Effector memory CD4-positive, alpha-beta T cell (primary cell): Measurements from ENCODE around the gene RORC.
"Not testable (repeated sequence)": the region's sequence is repeated elsewhere in the genome, so short reads cannot be mapped to it uniquely, and the experiment has no call there.

ENCODE experiments used
- DNase-seq, 3 donors: peaks; one replicate each; pipeline ENCODE4 v3.0.0-alpha.2; 2020
- H3K27ac ChIP-seq: 2 replicates; pipeline ENCODE4 v1.7.0; 2013; ENCODE audit warnings: mild to moderate bottlenecking, low read length, moderate library complexity; ENCODE audit not compliant: insufficient read depth, poor library complexity, severe bottlenecking
- H3K27me3 ChIP-seq: replicated peaks from 2 replicates; pipeline ENCODE4 v1.7.0; 2013; ENCODE audit warnings: mild to moderate bottlenecking, low read length; ENCODE audit not compliant: insufficient read depth, control insufficient read depth, poor library complexity, severe bottlenecking
- H3K36me3 ChIP-seq: 2 replicates; pipeline ENCODE4 v1.7.0; 2013; ENCODE audit warnings: mild to moderate bottlenecking, low read length, moderate library complexity; ENCODE audit not compliant: control insufficient read depth, insufficient read depth
- H3K4me1 ChIP-seq: 2 replicates; pipeline ENCODE4 v1.7.0; 2013; ENCODE audit warnings: low read length, mild to moderate bottlenecking; ENCODE audit not compliant: control insufficient read depth, insufficient read depth, poor library complexity, severe bottlenecking
- H3K4me3 ChIP-seq: 2 replicates; pipeline ENCODE4 v1.7.0; 2013; ENCODE audit warnings: low read length, low read depth, mild to moderate bottlenecking; ENCODE audit not compliant: insufficient read depth, poor library complexity, severe bottlenecking
- H3K9me3 ChIP-seq: 2 replicates; pipeline ENCODE4 v1.7.0; 2013; ENCODE audit warnings: mild to moderate bottlenecking, low read length, moderate library complexity; ENCODE audit not compliant: control insufficient read depth

The RORC gene

DNA sequence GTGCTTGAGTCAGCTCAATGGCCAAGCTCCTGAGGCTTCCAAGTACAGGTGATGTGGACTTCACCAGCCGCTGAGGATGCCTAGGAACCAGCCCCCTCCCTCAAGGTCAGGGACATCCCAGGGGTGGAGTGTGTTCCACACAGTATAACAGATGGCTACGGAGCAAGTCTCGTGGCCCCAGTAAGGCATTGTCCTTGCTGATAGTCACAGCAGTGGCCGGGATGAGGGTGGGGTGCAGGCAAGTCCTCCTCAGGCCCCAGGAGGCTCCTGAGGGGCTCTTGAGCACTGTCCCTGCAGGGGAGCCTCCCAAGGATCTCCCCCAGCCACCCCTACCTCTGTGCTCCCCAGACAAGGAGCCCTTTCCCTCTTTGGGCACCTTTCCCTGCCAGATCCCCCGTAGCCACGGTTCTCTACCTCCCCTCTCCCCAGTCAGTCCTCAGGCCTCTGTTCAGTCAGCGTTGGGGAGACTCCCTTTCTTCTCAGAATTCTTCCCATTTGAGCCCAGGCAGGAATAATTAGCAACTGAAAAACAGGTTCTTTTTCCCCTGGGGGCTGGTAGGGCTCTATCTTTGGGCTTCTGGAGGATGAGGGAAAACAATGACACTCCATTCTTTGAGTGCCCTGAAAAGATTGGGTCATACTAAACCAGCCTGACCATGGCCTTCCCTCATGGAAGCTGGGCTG lies 29.0 kb upstream of the RORC start:
- H3K27me3 ChIP-seq, result no peaks in the 10 kb centered on the region
- no peak overlapping the region for H3K4me3 ChIP-seq
- H3K4me1 ChIP-seq, result no peaks in the 10 kb centered on the region
- no peak overlapping the region for H3K27ac ChIP-seq
- DNase-seq, result no peak
- no peaks in the 10 kb centered on the region for H3K9me3 ChIP-seq
- H3K36me3 ChIP-seq, result no peaks in the 10 kb centered on the region

DNA sequence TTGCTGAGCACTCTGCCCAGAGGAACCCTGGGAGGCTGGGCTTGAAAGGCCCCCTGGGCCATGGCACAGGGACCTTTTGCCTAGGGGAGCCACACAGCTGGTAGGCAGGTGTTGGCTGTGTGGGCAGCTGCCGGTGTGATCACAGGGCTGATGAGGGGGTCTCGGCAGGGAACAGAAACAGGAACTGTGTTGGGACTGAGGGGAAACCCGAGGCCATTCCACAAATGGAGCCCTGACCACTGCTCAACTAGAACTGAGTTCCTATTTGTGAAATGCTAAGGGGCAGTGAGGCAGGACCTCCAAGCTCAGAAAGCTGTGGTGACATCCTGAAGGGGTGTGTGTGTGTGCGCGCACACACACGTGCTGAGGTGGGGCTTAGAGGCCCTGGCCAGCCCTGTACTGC lies 28.3 kb upstream of the RORC start:
- DNase-seq, result no peak
- no peaks in the 10 kb centered on the region for H3K36me3 ChIP-seq
- no peak overlapping the region for H3K27ac ChIP-seq
- no peaks in the 10 kb centered on the region for H3K4me1 ChIP-seq
- H3K27me3 ChIP-seq, result no peaks in the 10 kb centered on the region
- no peak overlapping the region for H3K4me3 ChIP-seq
- H3K9me3 ChIP-seq, result no peaks in the 10 kb centered on the region

DNA sequence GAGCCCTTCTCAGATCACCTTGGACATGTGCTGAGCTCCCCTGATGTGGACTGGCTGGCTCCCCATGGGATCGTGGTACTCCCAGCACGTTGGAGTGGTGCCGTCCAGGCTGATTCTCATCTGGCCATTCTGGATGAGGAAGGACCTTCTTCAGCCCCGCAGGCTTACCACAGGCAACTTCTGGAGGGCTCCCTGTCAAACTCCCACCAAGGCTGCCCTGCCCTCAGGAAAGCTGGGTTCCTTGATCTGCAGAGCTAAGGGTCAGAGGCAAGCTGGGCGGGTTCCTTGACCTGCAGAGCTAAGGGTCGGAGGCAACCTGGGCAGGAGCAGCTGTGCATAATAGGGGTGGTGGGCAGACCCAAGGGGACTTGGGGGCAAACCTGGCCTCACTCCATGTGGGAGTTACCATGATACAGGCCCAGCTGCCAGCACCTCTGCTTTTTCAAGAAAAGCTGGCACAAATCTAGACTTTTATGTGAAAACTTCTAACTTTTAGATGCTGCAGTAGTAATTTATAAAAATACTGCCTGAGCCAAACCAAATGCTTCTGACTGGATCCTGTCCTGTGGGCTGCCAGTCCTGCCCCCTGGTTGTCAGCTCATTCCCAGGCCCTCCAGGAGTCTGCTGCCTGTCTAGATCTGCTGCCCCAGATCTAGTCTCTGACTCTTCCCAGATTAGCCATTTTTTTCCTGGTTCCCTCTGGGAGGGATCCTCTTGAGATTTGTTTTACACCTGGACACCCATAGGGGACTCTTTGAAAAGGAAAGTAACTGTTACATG lies 27.5 kb upstream of the RORC start:
- Histone ChIP-seq H3K4me3 (no peak overlapping the region), H3K9me3 (no peaks in the 10 kb centered on the region), H3K27me3 (no peaks in the 10 kb centered on the region), H3K27ac (no peak overlapping the region), H3K4me1 (no peaks in the 10 kb centered on the region), H3K36me3 (no peaks in the 10 kb centered on the region)
- DNase-seq, result no peak

DNA sequence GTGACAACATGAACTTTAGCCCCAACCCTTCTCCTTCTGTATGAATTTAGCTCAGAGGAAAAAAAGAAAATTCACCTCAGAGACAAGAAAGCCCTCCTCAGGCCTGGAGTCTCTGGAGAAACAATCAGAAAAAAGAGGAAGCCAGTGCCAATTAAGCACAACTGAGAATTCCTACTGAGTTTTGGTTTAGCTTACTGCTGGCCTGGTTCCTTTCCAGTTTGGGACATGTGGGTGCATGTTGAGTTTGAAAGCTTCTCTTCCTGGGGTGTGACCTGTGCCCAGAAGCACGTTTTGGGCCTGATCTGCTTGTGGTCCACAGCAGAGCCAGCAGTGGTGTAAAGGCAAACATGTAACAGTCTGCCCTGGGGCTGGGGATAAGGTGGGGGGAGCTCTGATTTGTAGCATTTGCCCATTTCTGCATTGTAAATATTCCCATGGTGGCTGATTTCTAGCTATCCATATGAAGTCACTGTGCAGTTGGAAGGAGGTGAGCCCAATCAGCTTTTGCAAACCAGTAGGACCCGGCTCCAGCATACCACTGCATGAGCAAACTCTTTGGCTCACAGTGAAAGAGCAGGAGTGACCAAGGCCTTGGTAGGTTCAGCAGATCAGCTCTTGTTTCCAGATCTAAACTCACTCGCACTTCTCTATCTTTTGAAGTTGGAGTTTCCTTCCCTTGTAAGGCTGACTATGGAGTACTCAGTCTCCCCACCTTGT lies 26.6 kb upstream of the RORC start:
- DNase-seq, result no peak
- H3K4me1 ChIP-seq, result no peaks in the 10 kb centered on the region

DNA sequence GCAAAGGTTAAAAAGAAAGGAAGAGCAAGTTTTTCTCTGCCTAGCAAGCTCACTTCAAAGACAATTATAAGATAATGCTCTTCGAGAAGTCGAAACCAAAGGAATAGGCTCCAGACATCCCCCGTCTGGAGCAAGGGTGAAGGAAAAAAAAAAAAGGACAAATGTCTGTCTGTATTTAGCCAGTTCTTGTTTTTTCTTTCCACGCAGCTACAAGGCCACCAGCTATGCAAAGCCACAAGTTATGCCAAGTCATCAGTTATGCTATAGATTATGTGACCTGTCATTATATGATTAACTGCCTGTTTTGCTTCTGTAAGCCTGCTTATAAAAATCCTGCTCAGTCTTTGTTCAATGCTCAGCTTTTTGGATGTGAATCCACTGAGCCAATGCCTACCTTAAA lies 24.3 kb upstream of the RORC start:
- DNase-seq, result no peak
- no peaks in the 10 kb centered on the region for H3K9me3 ChIP-seq

More for the DNA sequence above, 26.6 kb upstream of the RORC start:
- Histone ChIP-seq H3K36me3 (no peaks in the 10 kb centered on the region), H3K27me3 (no peaks in the 10 kb centered on the region), H3K9me3 (no peaks in the 10 kb centered on the region), H3K27ac (no peak overlapping the region), H3K4me3 (no peak overlapping the region)

DNA sequence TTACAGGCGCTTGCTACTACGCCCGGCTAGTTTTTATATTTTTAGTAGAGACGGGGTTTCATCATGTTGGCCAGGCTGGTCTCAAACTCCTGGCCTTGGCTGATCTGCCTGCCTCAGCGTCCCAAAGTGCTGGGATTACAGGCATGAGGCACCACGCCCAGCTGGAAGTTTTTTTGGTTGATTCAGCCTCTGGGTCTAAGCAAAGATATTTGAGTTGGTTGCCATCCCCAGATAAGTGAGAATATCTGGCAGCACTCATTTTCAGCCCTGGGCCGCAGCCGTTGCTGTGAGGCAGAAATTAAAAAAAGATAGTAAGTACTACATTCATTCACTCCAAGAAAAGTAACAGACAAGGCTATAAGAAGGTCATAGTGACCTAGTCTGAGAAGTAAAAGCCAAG lies 23.9 kb upstream of the RORC start:
- not testable (repeated sequence) for H3K4me3 ChIP-seq, H3K27me3 ChIP-seq, H3K36me3 ChIP-seq, H3K4me1 ChIP-seq, H3K9me3 ChIP-seq, H3K27ac ChIP-seq, DNase-seq

More for the DNA sequence above, 24.3 kb upstream of the RORC start:
- Histone ChIP-seq H3K4me3 (no peak overlapping the region), H3K27ac (no peak overlapping the region), H3K36me3 (peaks cover 3% of the 10 kb centered on the region), H3K27me3 (no peaks in the 10 kb centered on the region), H3K4me1 (no peaks in the 10 kb centered on the region)

DNA sequence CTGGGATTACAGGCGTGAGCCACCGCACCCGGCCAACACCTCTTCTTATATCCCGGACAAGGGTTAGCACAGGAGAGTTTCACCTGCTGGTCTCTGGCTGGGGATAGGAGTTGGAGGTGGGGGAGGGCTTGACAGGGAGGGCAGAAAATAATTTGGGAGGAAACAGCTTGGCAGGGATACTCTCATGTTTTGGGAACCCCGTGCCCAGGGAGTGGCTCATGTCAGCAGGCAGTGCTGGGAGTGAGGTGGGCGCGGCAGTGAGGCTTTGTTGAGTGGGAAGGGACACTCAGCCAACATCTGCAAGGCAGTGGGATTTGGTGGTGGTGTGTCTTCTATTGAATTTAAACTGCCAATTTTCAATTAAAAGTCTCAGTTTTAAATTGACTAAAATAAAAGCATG lies 23.1 kb upstream of the RORC start:
- Histone ChIP-seq H3K36me3 (peaks cover 3% of the 10 kb centered on the region), H3K9me3 (no peaks in the 10 kb centered on the region), H3K4me1 (no peaks in the 10 kb centered on the region), H3K4me3 (no peak overlapping the region), H3K27me3 (no peaks in the 10 kb centered on the region), H3K27ac (no peak overlapping the region)
- no peak for DNase-seq

DNA sequence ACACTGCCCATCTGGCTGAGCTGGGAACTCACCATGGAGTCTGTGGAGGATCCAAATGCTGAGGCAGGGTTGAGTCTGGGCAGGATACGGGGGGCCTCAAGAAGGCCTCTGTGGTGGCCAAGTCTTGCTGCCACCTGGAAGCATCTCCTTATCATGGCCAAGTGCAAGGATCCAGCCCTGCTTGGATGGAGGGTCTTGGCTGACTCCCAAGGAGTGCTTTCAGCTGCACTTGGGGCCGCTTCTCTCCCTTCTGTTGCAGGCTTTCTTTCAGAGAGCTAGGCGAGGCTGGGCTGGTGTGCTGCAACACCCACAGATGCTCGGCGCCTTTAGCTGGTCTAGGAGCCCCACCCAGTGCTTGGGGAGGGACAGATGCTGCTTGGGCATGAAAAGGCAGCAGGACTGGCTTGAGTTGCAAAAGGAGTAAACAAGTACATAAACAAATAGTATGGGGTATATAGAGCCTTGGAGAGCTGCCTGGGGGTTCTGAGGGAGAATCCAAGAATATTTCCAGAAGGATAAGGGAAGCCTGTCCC lies 21.9 kb upstream of the RORC start, which contains the start of gene THEM5:
Gene THEM5, minus strand, starts transcription at position 302 of the 533 bp plus-strand sequence. Its CDS starts 147 bp downstream, at position 155.
- no peaks in the 10 kb centered on the region for H3K9me3 ChIP-seq
- DNase-seq, result no peak
- H3K4me1 ChIP-seq, result no peaks in the 10 kb centered on the region
- H3K27me3 ChIP-seq, result no peaks in the 10 kb centered on the region
- no peak within 1 kb of the TSS for H3K4me3 ChIP-seq
- peaks cover 3% of the 10 kb centered on the region for H3K36me3 ChIP-seq
- H3K27ac ChIP-seq, result no peak within 1 kb of the TSS

DNA sequence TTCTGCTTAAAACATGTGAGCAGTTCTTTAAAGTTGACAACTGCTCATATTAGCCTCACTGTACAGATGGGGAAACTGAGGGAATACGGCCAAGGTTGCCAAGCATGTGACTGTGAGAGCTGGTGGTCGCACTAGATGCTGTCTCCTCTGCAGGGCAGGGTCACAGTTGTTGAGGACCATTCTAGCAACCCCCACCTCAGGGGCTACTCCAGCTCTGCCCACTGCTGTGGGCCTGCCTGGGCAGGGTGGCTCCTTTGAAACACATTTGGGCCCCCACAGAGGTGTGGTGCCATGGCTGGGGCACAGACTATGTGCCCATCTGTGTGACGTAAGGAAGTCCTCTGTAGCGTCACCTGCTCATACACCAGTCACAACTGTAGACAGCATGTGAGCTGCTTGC lies 21.1 kb upstream of the RORC start:
- Histone ChIP-seq H3K36me3 (peaks cover 3% of the 10 kb centered on the region), H3K9me3 (no peaks in the 10 kb centered on the region), H3K27me3 (no peaks in the 10 kb centered on the region), H3K4me3 (no peak overlapping the region), H3K27ac (no peak overlapping the region), H3K4me1 (no peaks in the 10 kb centered on the region)
- DNase-seq, result no peak
